ENCODE measurements around the gene LAMC3. TPM values are rescaled to one million over a fixed set of nuclear protein-coding genes. Genes with fewer than 3 reads are reported as not detected.
"Not testable (repeated sequence)": the region's sequence is repeated elsewhere in the genome, so short reads cannot be mapped to it uniquely, and the experiment has no call there.

LAMC3 gene
- polyA plus RNA-seq, 1 experiment: not detected

DNA sequence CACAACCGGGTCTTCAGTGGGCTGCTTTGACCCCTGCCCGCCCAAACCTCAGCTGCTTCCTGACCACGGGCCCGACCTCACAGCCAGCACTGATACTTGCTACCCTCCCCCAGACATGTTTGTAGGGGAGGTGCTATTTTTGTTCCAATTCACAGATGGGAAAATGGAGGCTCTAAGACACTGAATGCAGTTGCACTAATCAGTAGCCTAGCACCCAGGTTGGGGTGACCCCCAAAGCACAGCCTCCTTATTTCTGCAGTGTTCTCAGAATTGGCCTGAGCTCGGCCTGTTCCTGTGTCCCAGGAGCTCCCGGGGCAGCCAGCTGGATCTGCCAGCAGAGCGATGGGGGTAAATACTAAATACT, 22.6 kb downstream of the LAMC3 start:
- ChIA-PET POLR2A (no interaction called here), CTCF (interaction anchor here (0.9 kb wide), 1 partner anchor 15 kb away, joined by 6 read pairs; no protein-coding TSS in a partner anchor)
- Histone ChIP-seq H3K4me3 (ENCODE audit: low read depth, low read length) (no peak overlapping the region), H3K9me3 (ENCODE audit: control insufficient read depth, insufficient read depth, low read length) (no peaks in the 10 kb centered on the region; the same call in 1 of the 2 replicates), H3K27me3 (ENCODE audit: control insufficient read depth, insufficient read depth, low read length) (peaks cover 40% of the 10 kb centered on the region), H3K27ac (ENCODE audit: low read depth, low read length) (no peak overlapping the region)
- no peak for DNase-seq (ENCODE audit: low read depth, low spot score)
- TF ChIP-seq, protein P1, sequence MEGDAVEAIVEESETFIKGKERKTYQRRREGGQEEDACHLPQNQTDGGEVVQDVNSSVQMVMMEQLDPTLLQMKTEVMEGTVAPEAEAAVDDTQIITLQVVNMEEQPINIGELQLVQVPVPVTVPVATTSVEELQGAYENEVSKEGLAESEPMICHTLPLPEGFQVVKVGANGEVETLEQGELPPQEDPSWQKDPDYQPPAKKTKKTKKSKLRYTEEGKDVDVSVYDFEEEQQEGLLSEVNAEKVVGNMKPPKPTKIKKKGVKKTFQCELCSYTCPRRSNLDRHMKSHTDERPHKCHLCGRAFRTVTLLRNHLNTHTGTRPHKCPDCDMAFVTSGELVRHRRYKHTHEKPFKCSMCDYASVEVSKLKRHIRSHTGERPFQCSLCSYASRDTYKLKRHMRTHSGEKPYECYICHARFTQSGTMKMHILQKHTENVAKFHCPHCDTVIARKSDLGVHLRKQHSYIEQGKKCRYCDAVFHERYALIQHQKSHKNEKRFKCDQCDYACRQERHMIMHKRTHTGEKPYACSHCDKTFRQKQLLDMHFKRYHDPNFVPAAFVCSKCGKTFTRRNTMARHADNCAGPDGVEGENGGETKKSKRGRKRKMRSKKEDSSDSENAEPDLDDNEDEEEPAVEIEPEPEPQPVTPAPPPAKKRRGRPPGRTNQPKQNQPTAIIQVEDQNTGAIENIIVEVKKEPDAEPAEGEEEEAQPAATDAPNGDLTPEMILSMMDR (IDR thresholded peaks at IDR 0.05; ENCODE audit: low read depth, low read length): no peak

DNA sequence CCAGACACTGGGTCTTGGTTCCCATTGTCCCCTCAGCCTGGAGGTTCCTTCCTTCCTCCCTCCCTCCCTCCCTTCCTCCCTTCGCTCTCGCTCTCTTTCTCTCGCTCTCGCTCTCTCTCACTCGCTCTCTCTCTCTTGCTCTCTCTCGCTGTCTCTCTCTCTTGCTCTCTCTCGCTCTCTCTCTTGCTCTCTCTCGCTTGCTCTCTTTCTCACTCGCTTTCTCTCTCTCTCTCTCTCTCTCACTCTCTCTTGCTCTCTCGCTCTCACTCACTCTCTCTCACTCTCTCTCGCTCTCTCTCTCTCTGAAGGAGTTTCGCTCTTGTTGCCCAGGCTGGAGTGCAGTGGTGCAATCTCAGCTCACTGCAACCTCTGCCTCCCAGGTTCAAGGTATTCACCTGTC, 23.4 kb downstream of the LAMC3 start:
- no peak overlapping the region for H3K27ac ChIP-seq (ENCODE audit: low read depth, low read length)
- TF ChIP-seq, protein P1 (IDR thresholded peaks at IDR 0.05; ENCODE audit: low read depth, low read length): no peak
- ChIA-PET POLR2A (no interaction called here), CTCF (no interaction called here)
- DNase-seq (ENCODE audit: low read depth, low spot score): no peak
- H3K9me3 ChIP-seq (ENCODE audit: control insufficient read depth, insufficient read depth, low read length): no peaks in the 10 kb centered on the region; the same call in 1 of the 2 replicates
- no peak overlapping the region for H3K4me3 ChIP-seq (ENCODE audit: low read depth, low read length)
- peaks cover 41% of the 10 kb centered on the region for H3K27me3 ChIP-seq (ENCODE audit: control insufficient read depth, insufficient read depth, low read length)

DNA sequence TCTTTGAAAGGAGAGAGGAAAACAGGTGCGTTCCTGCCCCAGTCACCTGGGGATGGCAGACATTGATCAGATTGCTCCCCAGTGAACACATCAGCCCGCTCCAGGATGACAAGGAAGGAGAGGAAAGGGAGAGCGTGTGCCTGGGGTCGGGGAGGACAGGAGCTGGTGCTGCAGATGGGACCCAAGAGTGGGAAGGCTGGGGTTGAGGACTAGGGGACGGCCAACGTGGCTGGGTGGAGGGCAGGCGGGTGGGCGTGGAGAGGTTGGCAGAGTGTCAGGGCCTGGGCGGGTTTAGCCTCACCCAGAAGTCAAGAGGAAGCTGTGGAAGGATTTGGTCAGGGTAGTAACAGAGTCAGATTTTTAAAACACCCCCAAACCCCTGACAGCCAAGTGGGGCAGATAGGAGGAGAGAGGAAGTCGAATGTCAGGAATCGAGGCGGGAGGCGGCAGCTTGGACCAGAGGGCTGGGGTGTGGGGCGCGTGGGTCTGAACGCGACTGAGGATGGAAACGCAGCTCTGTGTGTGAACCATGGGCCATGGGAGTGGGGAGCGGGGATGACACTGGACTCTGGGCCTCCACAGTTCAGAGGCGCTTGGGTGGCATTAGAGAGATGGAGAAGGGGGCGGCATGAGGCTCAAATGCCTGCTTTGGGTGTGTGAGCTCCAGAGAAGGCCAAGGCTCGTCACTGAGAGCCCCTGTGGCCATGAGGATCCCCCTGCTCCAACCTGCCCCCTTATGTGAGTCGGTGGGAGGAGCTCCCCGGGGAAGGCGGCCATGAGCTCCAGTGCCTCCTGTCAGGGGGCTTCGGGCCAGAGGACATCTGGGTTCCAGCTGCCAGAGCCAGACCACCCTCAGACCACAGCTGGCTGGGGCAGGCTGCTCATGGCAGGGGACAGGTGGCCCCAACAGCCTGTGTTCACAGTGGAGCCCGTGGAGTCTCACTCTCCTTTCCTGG, 24.6 kb downstream of the LAMC3 start:
- POLR2A ChIA-PET: no interaction called here
- peaks cover 41% of the 10 kb centered on the region for H3K27me3 ChIP-seq (ENCODE audit: control insufficient read depth, insufficient read depth, low read length)
- H3K27ac ChIP-seq (ENCODE audit: low read depth, low read length): no peak overlapping the region
- DNase-seq (ENCODE audit: low read depth, low spot score): no peak
- TF ChIP-seq, protein P1 (IDR thresholded peaks at IDR 0.05; ENCODE audit: low read depth, low read length): no peak
- no peak overlapping the region for H3K4me3 ChIP-seq (ENCODE audit: low read depth, low read length)
- no peaks in the 10 kb centered on the region; the same call in 1 of the 2 replicates for H3K9me3 ChIP-seq (ENCODE audit: control insufficient read depth, insufficient read depth, low read length)
- CTCF ChIA-PET: interaction anchor here (2.8 kb wide), 1 partner anchor 13 kb away, joined by 10 read pairs; no protein-coding TSS in a partner anchor

DNA sequence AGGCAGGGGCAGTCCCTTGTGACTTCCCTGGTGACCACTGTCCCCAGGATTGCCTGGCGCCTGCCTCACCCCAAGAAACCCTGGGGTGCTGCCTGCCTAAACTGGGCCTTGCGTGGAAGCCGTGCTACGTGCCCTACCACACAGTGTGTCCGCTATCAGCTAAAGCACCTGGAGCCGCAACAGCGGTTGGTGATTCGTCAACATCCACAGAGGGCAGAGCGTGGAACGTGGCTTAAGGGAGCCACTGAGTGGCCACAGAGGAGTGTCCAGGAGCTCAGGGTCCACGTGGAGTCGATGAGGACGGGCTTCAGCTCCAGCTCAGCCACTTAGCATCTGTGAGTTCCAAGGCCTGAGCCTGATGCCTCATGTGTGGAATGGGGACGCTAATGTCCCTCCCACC, 25.3 kb downstream of the LAMC3 start:
- Histone ChIP-seq H3K27ac (ENCODE audit: low read depth, low read length) (no peak overlapping the region), H3K27me3 (ENCODE audit: control insufficient read depth, insufficient read depth, low read length) (peaks cover 44% of the 10 kb centered on the region), H3K4me3 (ENCODE audit: low read depth, low read length) (no peak overlapping the region), H3K9me3 (ENCODE audit: control insufficient read depth, insufficient read depth, low read length) (no peaks in the 10 kb centered on the region; the same call in 1 of the 2 replicates)
- ChIA-PET POLR2A (no interaction called here), CTCF (interaction anchor here (2.8 kb wide), 1 partner anchor 12 kb away, joined by 10 read pairs; no protein-coding TSS in a partner anchor)
- no peak for DNase-seq (ENCODE audit: low read depth, low spot score)
- TF ChIP-seq, protein P1 (IDR thresholded peaks at IDR 0.05; ENCODE audit: low read depth, low read length): no peak

DNA sequence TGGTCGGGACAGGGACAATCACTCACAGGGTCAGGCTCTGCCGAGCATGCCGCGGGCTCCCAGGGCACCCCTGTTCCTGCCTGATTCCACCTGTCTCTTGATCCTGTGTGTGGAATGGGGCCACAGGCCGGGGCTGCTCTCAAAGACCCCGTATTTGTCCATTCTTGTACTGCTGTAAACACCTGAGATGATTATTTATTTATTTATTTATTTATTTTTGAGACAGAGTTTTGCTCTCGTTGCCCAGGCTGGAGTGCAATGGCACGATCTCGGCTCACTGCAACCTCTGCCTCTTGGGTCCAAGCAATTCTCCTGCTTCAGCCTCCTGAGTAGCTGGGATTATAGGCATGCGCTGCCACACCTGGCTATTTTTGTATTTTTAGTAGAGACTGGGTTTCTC, 25.8 kb downstream of the LAMC3 start:
- DNase-seq (ENCODE audit: low read depth, low spot score); POLR2A ChIA-PET; H3K4me3 ChIP-seq (ENCODE audit: low read depth, low read length); H3K27ac ChIP-seq (ENCODE audit: low read depth, low read length); H3K9me3 ChIP-seq (ENCODE audit: control insufficient read depth, insufficient read depth, low read length): not testable (repeated sequence)
- H3K27me3 ChIP-seq (ENCODE audit: control insufficient read depth, insufficient read depth, low read length): peaks cover 48% of the 10 kb centered on the region
- CTCF ChIA-PET: interaction anchor here (0.6 to 2.8 kb wide), 2 partner anchors 12 to 13 kb away, joined by 4 to 10 read pairs; no protein-coding TSS in a partner anchor
